Activated CD8-positive, alpha-beta memory T cell treated with anti-CD3 and anti-CD28 coated beads for 4 hours (primary cell): ENCODE data around the gene C16orf90.
"Not testable (repeated sequence)": the region's sequence is repeated elsewhere in the genome, so short reads cannot be mapped to it uniquely, and the experiment has no call there.

Experiments
- DNase-seq, 2 donors: peaks; one replicate each; pipeline ENCODE4 v3.0.0-alpha.2; 2020; ENCODE audit warnings: low read depth in 2 of 2

Gene C16orf90

DNA sequence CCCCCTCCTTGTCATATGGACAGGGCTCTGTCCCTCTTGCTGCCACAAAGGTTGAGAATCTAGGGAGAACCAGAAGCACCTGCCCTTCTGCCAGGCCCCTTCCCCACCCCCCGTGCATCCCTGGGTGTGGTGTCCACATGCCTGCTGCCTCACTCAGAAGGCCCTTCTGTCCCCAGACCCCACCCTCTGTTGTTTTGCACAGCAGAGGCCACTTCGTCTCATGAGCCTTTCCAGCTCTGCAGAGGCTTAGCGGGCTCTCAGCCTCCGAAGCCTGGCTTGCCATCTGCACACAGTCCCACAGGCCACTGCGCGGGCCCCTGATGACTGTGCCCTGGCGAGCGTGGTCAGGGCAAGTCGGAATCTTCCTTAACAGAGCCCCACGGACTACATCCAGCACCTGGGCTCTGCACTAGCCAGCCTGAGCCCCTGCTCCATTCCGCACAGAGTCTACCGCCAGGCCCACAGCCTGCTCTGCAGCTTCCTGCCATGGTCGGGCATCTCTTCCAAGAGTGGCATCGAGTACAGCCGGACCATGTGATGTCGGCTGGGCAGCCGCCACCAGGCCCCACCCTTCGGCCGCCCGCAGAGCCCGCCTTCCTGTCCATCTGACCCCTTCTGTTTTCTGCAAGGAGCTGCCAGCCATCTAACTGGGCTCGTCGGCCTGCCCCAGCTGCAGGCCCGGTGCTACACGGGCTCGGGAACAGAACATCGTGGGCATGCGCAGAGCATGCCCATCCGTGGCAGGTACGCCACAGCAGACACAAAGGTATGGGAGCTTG lies 10.8 kb downstream of the C16orf90 start:
- DNase-seq = no peak

DNA sequence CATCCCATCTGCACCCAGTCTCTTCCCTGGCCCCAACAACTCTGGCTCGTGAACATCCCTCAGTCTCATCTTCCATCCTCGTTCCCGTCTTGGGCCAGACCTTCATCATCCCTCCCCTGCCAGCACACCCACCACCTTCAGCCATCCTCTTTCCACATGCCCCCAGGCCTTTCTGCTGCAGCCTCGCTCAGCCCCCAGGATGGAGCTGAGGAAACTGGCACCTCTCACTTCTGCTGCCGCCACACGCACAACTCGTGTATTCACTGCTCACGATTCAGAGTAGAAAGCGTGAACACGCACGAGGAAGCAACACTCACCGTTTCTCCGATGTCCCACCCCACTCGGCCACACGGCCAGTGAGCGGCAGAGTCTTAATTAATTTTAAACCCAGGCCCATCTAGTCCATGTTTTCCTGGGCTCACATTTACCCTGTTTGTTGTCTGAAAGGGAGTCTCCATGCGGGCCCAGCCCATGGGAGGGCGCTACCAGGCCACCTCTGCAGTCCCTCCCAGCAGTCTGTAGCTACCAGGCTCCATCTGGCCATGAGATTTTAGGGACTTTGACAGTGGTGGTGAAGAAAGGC lies 12.5 kb downstream of the C16orf90 start:
- DNase-seq = no peak

DNA sequence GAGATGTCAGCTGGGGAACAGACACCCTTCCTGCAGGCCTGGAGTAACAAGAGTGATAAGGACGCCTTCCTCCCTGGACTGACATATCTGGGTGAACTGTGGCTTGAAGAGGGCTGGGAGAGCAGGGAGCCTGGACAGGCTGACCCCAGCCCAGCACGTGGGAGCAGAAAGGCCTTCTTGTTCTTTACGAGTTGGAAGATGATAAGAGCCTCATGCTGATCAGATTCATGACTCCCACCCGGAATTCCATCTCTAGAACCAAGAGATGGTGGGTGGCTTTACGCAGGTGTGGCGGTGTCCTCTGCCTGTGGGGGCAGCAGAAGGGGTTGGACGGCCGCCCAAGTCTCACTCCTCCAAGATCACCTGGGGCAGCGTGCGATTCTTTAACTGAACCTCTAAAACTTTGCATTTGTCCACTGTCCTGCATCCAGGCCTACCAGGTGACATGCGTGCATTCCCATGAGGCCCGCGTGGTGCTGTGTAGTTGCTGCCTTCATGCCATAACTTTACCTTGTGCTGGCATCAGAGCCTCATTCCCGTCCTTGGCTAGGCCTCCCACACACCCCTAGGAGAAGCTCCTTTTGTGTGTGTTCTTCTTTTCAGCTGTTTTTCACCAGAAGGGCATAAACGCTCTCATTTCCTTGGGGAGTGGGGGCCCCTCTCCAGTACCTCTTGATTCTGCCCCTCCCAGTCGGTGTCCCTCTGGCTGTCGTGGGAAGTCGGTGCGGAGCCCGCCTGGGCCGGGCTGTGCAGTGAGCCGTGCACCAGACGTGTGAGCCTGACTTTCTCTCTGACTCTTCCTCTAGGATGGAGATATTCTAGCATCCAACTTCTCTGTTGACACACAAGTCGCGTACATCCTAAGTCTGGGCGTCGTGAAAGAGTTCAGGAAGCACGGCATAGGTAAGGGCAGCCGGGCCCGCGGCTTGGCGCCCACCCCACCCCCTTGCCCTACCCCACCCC lies 13.3 kb downstream of the C16orf90 start:
- DNase-seq = no peak

DNA sequence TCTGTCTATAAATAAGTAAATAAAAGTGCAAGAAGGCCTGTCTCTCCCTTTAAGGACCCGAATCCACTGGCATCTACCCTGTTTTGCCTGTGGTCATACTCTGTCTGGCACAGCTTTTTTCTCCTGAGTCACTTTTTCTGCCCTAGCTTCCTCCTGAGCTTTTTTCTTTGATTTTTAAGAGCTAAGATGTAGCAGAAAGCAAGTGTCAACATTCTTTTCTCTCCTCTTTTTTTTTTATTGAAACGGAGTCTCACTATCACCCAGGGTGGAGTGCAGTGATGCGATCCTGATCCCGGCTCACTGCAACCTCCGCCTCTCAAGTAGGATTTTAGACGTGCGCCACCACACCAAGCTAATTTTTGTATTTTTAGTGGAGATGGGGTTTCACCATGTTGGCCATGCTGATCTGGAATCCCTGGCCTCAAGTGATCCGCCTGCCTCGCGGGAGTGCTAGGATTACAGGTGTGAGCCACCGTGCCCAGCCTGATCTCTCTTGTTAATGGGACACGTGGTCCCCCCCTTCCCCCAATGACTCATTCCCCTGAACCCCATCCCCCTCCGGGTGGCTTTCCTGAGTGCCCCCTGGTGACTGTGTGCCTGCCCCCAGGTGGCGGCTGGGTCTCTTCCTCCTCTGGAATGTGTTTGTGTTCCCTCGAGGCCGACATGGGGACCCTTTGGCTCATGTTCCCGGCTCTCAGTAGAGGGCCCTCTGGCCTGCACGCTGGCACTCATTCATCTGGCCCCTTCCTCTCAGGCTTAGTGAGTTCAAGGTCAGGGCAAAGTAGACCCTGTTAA lies 14.2 kb downstream of the C16orf90 start:
- DNase-seq = no peak

DNA sequence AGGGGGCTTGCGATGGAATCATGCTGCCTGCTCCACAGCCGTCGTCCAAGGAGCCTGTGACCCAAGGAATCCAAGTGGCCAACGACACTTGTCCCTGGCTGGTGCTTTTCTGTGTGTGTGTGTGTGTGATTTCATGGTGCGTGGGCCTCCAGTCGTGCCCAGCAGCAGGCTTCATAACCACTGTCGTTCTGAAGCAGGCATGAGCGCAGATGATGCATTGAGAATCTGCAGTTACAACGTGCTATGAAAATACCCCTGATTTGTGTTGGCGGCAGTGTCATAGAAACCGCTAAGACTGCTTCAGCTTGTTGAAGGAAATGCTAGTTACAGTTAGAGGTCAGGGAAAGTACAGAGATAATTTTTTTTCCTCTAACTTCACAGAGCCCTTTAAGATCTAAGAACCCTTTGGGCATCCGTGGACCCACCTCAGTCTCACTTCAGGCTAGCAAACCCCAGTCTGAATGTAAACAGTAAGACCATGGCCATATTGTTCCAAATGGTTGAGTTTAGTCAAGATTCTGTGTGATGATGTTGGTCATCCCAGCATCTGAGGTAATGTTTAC lies 15.6 kb downstream of the C16orf90 start:
- no peak for DNase-seq

DNA sequence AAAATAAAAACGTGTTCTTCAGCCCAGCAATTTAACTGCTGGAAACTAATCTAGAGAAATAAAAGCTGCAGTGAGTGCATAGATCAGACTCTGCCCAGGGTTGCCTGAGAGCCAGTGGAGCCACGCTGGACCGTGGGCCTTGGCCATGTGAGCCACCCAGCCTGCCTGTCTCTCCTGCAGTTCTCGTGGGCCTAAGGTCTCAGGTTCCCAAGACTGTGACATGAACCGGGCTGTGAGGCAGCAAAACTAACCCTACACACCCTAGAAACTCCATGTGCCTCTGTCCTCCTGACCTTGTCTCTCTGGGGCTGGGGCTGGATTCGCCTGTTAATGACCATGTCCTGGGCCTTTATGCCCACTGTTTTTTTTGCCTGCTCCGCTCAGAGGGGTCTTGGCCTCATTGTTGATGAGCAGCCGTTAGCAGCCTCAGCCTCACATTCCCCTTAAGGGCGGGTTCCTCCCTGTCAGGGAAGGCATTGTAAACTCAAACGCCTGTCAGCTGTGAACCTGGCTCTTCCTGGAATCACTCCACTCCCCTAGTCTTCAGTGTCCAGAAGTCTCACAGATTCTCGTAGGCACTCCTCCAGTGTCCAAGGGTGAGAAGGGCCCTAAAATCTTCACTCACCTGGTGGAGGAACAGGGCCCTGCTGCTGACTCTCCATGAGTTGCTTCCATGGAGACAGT lies 16.9 kb downstream of the C16orf90 start:
- DNase-seq = no peak

DNA sequence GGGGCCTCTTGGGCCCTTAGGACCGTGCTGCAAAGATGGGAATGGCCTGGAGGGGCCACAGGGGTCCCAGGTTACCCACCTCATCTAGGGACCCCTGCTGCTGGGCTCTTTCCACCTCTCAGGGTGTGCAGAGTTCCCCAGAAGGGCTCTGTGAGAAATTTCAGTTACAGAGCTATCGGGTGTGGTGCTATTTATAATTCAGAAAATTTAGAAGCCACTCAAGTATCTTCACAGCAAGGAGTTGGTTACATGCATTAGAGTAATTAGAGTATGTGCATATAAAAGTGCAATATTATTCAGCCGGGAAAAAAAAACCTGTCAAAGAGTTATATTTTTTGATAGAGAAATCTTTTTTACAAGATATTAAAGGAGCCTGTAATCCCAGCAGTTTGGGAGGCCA lies 18.9 kb downstream of the C16orf90 start:
- no peak for DNase-seq

DNA sequence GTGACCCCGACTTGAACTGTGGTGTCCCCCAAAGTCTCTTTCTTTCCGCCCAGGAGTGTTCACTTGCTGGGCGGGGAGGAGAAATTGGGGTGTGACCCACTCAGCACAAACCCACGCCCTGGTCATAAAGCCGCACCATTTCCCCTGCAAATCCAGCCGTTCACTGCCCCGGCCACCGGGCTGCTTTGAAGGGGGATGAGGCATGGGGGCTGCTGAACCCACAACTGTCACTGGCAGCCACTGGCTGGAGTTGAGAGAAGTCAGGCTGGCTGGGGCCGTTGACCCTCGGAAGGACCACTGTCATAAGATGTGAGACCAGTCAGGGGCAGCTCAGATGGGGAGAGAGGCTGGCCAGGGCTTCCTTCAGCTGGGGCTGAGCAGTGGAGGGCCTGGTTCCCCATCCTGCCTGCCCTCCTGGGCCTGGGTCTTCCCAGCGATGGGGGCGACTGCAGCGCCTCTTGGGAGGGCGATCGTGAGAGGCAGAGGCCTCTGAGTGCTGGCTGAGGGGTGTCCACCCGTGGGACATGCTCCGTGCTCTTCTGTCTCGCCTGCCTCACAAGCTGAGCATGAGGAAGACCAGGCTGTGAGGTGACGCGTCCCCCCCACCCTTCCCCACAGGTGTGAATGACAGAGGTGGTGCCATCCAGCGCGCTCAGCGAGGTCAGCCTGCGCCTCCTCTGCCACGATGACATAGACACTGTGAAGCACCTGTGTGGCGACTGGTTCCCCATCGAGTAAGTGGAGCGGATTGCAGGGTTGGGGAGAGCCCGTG lies 19.5 kb downstream of the C16orf90 start:
- DNase-seq = no peak

DNA sequence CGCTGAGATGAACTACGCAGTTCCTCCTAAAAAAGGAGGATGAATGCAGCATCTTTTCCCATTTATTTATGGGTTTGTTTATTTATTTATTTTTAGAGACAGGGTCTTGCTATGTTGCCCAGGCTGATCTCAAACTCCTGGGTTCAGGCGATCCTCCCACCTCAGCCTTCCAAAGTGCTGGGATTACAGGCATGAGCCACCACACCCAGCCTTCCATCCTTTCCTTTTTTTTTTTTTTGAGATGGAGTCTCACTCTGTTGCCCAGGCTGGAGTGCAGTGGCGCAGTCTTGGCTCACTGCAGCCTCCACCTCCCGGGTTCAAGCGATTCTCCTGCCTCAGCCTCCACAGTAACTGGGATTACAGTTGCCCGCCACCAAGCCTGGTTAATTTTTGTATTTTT lies 20.4 kb downstream of the C16orf90 start:
- DNase-seq = not testable (repeated sequence)

DNA sequence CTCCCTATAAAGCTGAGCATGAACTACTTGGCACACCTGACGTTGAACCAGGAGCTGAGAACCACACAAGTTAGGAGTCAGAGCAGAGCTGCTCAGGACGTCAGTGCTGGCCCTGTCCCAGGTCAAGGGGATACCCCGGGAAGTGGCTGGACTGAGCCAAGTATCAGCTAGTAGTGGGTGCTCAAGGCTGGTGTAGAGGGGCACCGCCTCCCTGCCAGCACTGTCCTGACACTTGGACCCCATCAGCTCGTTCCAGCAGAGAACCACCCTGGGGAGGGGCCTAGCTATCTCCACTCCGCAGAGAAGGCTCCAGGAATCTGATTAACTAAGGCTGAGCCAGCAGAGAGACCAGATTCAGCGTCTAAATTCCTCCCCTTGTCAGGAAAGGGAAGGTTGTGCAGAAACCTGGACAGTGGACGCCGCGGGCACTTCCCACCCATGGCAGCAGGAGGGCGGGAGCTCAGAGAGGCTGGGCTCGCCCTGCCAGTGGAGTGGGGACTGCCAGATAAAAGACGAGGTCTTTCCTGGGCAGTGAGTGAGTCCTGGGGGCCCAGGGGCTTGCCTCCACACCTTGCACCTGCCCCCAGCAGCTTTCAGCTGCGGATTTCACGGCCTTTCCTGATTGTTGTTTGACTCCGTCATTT lies 21.0 kb downstream of the C16orf90 start:
- no peak for DNase-seq

DNA sequence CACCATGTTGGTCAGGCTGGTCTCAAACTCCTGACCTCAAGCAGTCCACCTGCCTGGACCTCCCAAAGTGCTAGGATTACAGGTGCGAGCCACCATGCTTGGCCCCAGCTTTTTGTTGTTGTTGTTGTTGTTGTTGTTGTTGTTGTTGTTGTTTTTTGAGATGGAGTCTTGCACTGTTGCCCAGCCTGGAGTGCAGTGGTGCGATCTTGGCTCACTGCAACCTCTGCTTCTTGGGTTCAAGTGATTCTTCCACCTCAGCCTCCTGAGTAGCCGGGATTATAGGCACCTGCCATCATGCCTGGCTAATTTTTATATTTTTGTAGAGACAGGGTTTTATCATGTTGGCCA lies 21.7 kb downstream of the C16orf90 start:
- DNase-seq = not testable (repeated sequence)

DNA sequence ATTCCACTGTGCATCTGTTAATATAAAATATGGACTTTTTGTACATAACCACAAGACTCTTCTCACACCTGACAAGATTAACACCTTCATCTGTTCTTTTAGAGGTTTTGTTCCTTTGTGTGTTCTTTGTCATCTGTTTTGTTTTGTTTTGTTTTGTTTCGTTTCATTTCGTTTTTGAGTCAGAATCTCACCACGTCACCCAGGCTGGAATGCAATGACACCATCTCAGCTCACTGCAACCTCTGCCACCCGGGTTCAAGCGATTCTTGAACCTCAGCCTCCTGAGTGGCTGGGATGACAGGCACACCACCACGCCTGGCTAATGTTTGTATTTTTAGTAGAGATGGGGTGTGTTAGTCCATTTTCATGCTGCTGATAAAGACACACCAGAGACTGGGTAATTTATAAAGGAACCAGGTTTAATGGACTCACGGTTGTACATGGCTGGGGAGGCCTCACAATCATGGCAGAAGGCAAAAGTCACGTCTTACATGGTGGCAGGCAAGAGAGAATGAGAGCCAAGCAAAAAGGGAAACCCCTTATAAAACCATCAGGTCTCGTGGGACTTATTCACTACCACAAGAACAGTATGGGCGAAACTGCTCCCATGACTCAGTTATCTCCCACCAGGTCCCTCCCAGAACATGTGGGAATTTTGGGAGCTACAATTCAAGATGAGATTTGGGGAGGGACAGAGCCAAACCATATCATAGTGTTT lies 22.3 kb downstream of the C16orf90 start:
- no peak for DNase-seq

DNA sequence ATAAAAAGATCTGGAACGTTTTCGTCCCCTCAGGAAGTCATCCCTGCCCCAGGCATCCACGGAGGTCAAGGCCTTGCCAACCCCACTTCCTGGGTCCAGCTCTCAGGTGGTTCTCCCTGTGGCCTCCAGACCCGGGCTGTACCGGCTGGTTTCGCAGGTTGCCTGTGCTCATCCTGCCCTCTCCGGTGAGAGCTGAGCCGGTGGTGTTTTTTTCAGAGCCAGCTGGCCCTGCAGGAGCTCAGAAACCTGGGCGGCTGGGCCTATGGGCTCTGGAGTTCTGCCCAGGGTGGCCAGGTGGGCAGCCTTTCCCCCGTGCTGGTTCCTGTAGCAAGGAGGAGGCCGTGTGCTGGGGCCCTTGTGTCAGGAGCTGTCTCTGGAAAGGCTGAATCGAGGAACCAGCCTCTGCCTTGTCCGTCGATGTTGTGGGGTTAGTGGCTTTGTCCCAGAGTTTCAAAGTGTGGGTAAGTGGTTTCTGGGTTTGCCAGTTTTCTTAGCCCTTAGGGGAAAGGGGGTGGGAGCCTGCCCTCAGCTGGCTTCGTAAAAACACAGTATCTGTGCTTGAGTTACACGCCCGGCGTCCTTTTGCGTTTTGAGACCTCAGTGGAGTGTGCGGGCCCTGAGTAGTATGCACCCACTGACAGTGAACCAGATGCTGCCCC lies 23.6 kb downstream of the C16orf90 start:
- no peak for DNase-seq

DNA sequence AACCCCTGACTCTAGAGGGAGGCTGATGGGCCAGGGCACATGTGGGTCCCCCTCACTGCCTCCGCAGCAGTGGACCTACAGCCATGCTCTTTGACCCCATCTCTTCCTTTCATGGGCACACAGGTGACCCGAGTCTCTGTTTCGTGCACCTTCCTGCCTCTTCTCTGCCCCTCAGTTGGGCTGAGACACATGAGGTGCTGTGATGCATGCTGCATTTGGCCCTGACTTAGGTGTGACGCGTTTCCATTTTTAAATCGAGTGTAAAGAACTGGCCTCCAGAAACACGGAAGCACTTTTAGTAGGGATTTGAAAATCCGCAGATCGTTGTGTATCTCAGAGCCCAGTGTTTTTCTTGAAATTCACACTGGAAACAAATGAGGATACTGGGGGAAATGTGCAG lies 24.6 kb downstream of the C16orf90 start:
- no peak for DNase-seq

DNA sequence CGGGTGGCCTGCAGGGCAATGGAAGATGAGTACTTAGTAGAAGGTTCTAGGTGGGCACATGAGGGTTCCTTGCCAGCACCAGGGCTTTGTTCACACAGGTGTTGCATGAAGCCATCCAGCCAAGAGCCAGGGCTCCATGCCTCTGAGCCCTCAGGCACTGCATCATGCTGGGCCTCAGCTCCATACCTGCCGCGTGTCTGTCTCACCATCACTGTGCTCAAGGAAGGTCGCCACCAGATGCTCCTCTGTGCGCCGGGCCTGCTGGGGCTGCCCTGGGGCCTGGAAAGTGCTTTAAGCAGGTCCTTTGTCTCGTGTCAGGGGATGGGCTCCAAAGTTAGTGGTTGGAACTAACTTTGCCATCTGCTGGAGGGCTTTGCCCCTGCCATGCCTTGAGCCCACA lies 25.6 kb downstream of the C16orf90 start:
- DNase-seq = no peak

DNA sequence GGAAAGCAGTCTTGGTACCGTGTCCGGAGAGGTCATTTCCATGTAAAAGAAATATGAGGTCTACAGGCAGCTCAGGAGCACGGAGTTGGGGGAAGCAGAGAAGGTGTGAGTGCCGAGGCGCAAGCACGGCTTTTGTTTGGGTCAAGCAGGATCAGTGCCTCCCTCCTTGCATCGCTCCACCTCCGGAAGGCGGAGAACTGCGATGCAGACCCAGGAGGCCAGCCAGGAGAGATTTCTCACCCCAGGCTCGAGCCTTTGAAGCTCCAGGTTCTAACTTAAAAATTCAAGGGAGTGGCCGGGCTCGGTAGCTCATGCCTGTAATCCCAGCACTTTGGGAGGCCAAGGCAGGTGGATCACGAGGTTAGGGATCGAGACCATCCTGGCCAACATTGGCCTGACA lies 26.8 kb downstream of the C16orf90 start:
- no peak for DNase-seq

DNA sequence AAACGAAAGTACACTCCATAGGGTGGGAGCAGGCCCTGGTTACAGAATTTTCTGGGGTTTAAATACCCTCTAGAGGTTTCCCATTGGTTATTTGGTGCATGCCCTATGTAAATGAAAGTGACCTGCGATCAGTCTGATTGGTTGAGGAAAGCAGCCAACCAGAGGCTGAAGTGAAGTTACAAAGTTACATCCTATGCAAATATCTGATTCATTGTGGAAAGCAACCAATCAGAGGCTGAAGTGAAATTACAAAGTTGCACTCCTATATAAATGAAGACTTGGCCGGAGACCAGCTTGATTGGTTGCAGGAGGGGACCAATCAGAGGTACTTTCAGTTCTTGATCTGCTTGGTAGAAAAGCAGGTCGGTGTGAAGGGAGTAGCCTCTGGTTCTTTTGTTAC lies 27.4 kb downstream of the C16orf90 start:
- DNase-seq = no peak

DNA sequence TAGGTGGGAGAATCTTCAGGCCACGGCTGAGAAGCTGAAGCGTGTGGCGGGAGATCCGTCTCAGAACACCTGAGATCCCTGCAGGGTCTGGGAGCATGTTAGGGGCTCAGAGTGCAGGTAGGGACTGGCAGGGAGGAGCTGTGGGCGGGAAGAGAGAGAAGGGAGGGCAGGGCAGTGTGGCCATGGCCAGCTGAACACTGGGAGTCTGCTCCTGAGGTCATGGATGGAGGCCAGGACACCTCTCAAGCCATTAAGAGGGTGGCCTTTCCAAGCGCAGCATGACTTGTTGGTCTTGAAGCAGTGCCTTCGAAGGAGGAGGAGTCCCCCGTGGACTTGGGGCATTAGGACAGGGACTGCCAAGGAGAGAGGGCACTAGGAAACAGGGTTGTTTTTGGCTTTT lies 28.1 kb downstream of the C16orf90 start:
- no peak for DNase-seq
